Measurements from ENCODE around the gene H1-8.

The H1-8 gene

GRCh38 chr3:129587566-129588210 is 44.7 kb downstream of the H1-8 start:
- ATAC-seq (replicated peaks) (no peak), DNase-seq (no peak)
- Mint-ChIP-seq H3K4me3 (no peak overlapping the region), H3K36me3 (no peaks in the 10 kb centered on the region), H3K27ac (no peak overlapping the region), H3K9me3 (no peaks in the 10 kb centered on the region), H3K4me1 (peaks cover 6 to 8% of the 10 kb centered on the region in 2 donors), H3K27me3 (peaks cover 0 to 8% of the 10 kb centered on the region in 2 donors)

DNA sequence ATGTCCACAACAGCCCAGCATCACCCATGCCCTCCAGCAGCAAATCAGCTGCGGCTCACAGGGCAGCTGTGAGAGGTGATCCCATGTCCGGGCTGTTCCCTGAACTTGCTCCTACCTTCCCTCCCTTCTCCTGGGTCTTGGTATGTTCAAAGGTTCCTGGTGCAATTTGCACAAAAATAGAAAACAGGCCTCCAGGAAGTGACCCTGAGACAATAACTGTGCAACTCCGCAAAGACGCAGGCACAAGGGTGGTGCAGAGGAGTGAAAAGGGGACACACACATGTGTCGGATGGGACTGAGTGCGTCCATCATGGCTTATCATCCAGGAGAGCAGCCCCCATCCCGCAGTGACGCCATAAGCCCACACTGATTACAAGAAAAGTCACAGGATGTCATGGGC is 47.2 kb downstream of the H1-8 start:
- ATAC-seq (replicated peaks), result no peak
- Mint-ChIP-seq H3K36me3 (no peaks in the 10 kb centered on the region), H3K4me1 (peaks cover 19 to 22% of the 10 kb centered on the region in 2 donors), H3K27ac (no peak overlapping the region), H3K9me3 (no peaks in the 10 kb centered on the region), H3K4me3 (no peak overlapping the region), H3K27me3 (peaks cover 22 to 25% of the 10 kb centered on the region in 2 donors)
- no peak for DNase-seq

DNA sequence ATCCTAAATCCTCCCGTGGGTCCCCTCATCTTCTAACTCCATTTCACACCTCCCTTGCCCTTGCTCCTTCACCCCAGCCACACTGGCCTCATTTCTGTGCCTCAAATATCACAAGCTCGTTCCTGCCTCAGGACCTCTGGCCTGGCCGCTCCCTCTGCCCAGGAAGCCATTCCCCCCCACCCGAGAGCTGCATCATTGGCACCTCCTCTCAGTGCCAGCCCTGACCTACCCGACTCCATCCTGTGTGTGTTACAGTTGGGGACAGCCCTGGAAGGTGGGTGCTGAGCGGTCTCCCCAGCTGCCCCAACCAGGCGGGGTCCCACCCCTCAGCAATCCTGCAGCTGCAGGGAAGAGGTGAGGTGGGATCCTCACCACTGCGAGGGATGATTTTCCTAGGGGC is 49.0 kb downstream of the H1-8 start:
- H3K27me3 Mint-ChIP-seq, result peaks cover 24 to 27% of the 10 kb centered on the region in 2 donors
- no peak for ATAC-seq (replicated peaks)
- no peak for DNase-seq
- H3K4me1 Mint-ChIP-seq, result peaks cover 19 to 22% of the 10 kb centered on the region in 2 donors
- no peaks in the 10 kb centered on the region for H3K36me3 Mint-ChIP-seq
- H3K9me3 Mint-ChIP-seq, result no peaks in the 10 kb centered on the region
- no peak overlapping the region for H3K4me3 Mint-ChIP-seq
- no peak overlapping the region for H3K27ac Mint-ChIP-seq

DNA sequence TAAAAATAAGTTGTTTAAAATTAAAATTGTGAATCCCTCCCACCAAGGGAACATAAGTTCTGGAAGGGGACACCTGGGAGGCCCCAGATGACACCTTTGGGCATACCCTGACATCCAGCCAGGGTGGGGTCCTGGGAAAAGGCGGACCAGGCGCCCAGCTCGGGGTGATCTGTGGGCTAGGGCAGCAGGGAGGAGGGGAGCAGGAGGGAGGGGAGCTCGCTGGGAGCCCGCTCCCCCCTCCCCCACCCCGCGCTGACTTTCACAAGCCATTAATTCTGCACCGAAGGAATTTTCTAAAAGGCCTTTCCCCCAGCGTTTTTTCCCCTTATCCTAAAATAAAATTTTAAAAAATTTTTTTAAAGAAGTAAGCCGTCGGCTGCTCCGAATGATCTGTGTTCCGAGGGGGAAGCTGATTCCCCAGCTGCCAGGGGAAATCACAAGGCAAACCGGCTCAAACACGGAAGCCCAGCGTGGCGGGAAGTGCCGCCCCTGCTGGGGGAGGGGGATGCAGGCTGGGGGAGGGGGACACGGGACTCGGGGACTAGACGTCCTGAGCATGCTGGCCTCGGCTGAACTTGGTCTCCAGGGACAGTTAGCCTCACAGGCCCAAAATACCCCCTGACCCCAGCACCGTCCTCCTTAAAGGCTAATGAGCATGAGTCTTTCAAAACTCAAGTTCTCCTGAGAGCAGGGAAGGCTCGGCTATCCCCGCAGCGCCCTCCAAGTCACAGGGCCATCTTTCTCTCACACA is 49.6 kb downstream of the H1-8 start:
- Mint-ChIP-seq H3K4me1 (peaks cover 19 to 22% of the 10 kb centered on the region in 2 donors), H3K27ac (peak overlapping the region; percentile 9), H3K27me3 (peaks cover 24 to 27% of the 10 kb centered on the region in 2 donors), H3K36me3 (no peaks in the 10 kb centered on the region), H3K4me3 (peak overlapping the region; percentile 54 to 60), H3K9me3 (no peaks in the 10 kb centered on the region)
- no peak for DNase-seq
- peak in 1 of 2 donors; percentile 19 for ATAC-seq (replicated peaks)

DNA sequence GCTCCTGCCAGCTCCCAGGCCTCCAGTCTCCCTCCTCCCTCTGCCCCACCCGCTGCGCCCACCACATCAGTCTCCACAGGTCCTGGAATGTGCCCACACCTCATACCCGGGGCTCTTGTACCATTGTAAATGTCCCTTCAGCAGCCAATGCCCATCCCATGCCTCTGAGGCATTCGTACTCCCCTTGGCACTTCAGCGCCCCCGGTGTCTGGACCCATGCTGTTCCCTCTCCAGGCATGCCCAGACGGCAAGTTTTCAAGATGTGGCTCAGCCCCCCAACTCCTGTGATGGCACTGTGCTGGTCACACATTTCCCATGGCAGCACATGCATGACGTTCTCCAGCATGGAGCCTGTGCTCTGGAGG is 50.2 kb downstream of the H1-8 start:
- peaks cover 29 to 31% of the 10 kb centered on the region in 2 donors for H3K27me3 Mint-ChIP-seq
- ATAC-seq (replicated peaks), result peak in 1 of 2 donors; percentile 6

GRCh38 chr3:129593595-129594339 is 50.8 kb downstream of the H1-8 start:
- peaks cover 32 to 35% of the 10 kb centered on the region in 2 donors for H3K27me3 Mint-ChIP-seq
- ATAC-seq (replicated peaks), result peak; percentile 48 to 64
- no peak for DNase-seq
- peak overlapping the region; percentile 53 to 60 for H3K4me3 Mint-ChIP-seq
- peaks cover 19 to 22% of the 10 kb centered on the region in 2 donors for H3K4me1 Mint-ChIP-seq
- H3K27ac Mint-ChIP-seq, result peak overlapping the region; percentile 79
- H3K9me3 Mint-ChIP-seq, result no peaks in the 10 kb centered on the region
- no peaks in the 10 kb centered on the region for H3K36me3 Mint-ChIP-seq

More for the DNA sequence above, 50.2 kb downstream of the H1-8 start:
- no peaks in the 10 kb centered on the region for H3K9me3 Mint-ChIP-seq
- no peaks in the 10 kb centered on the region for H3K36me3 Mint-ChIP-seq
- no peak for DNase-seq
- peak overlapping the region; percentile 76 for H3K27ac Mint-ChIP-seq
- peak overlapping the region; percentile 54 to 60 for H3K4me3 Mint-ChIP-seq
- H3K4me1 Mint-ChIP-seq, result peaks cover 19 to 22% of the 10 kb centered on the region in 2 donors

DNA sequence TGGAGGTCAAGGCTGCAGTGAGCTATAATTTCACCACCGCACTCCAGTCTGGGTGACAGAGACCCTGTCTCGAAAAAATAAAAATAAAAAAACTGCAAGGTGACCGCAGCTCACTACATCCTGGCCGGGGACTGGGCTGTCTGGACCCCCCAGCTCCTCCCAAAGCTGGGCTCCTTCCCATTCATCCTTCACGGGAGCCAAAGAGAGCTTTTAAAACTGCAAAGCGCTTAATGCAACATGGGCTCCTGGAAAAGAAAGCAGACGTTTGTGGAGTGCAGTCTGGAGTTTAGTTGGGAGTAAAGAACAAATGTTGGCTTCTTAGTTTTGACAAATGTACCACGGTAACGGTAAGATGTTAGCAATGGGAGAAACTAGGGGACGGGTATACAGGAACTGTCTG is 51.4 kb downstream of the H1-8 start:
- ATAC-seq (replicated peaks) (no peak), DNase-seq (no peak)
- Mint-ChIP-seq H3K36me3 (no peaks in the 10 kb centered on the region), H3K4me1 (peaks cover 20 to 23% of the 10 kb centered on the region in 2 donors), H3K9me3 (no peaks in the 10 kb centered on the region), H3K27ac (no peak overlapping the region), H3K4me3 (no peak overlapping the region), H3K27me3 (peaks cover 32 to 35% of the 10 kb centered on the region in 2 donors)

DNA sequence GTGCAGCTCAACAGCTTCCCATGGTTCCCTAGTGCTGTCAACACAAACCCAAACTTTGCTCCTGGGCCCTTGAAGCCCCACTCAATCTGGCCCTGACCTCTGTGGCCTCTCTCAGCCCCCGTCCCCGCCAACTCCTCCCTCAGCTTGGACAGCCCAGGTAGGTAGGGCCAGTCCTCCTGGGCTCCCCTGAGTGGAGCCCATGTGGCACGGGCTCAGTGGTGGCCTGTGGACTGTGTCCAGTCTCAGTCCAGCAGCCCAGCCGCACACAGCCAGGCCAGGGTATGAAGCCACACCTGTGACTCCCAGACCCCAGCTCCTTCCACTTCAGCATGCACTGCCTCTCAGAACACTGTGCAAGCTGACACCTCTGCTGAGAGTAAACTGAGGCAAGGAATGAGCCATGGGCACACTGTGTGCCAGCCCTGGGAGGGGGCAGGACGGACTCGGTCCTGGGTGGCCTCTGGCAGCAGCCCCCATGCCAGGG is 52.0 kb downstream of the H1-8 start:
- no peak overlapping the region for H3K27ac Mint-ChIP-seq
- no peaks in the 10 kb centered on the region for H3K36me3 Mint-ChIP-seq
- ATAC-seq (replicated peaks) (no peak), DNase-seq (no peak)
- H3K9me3 Mint-ChIP-seq, result no peaks in the 10 kb centered on the region
- no peak overlapping the region for H3K4me3 Mint-ChIP-seq
- peaks cover 32 to 35% of the 10 kb centered on the region in 2 donors for H3K27me3 Mint-ChIP-seq
- peaks cover 22 to 28% of the 10 kb centered on the region in 2 donors for H3K4me1 Mint-ChIP-seq

DNA sequence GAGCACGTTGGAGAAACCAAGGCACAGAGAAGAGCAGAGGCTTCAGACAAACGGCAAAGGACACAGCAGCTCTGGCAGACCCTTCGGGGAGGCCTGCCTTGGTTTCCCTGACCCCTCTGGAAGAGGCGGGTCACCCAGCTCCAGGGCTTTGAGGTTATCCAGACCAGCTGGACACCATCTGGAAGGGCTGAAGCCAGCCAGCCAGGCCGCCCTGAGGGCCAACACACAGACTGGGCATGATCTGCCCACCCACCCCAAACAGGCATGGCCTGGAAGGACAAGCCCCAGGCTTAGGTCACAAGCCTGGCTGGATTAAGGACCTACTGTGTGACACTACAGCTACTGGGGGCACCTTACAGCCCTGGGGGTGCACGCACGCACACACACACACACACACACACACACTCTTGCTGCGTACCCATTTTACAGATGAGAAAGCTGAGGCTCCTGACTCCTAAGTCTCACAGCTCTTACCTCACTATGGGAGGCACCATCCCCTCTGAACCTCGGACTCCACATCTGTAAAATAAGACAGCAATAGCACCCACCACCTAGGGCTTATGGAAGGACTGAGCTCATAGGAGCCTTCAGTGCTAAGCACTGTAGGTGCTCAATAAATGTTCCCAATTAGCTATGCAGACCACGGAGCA is 52.7 kb downstream of the H1-8 start:
- H3K4me3 Mint-ChIP-seq, result no peak overlapping the region
- no peaks in the 10 kb centered on the region for H3K36me3 Mint-ChIP-seq
- peaks cover 32 to 35% of the 10 kb centered on the region in 2 donors for H3K27me3 Mint-ChIP-seq

GRCh38 chr3:129596194-129597086 is 53.5 kb downstream of the H1-8 start:
- Mint-ChIP-seq H3K27ac (no peak overlapping the region), H3K4me3 (no peak overlapping the region), H3K4me1 (peaks cover 22 to 33% of the 10 kb centered on the region in 2 donors), H3K36me3 (no peaks in the 10 kb centered on the region), H3K9me3 (no peaks in the 10 kb centered on the region), H3K27me3 (peaks cover 32 to 35% of the 10 kb centered on the region in 2 donors)
- DNase-seq (no peak), ATAC-seq (replicated peaks) (no peak)

More for the DNA sequence above, 52.7 kb downstream of the H1-8 start:
- H3K4me1 Mint-ChIP-seq, result peaks cover 22 to 30% of the 10 kb centered on the region in 2 donors
- H3K27ac Mint-ChIP-seq, result no peak overlapping the region
- DNase-seq (no peak), ATAC-seq (replicated peaks) (no peak)
- no peaks in the 10 kb centered on the region for H3K9me3 Mint-ChIP-seq

DNA sequence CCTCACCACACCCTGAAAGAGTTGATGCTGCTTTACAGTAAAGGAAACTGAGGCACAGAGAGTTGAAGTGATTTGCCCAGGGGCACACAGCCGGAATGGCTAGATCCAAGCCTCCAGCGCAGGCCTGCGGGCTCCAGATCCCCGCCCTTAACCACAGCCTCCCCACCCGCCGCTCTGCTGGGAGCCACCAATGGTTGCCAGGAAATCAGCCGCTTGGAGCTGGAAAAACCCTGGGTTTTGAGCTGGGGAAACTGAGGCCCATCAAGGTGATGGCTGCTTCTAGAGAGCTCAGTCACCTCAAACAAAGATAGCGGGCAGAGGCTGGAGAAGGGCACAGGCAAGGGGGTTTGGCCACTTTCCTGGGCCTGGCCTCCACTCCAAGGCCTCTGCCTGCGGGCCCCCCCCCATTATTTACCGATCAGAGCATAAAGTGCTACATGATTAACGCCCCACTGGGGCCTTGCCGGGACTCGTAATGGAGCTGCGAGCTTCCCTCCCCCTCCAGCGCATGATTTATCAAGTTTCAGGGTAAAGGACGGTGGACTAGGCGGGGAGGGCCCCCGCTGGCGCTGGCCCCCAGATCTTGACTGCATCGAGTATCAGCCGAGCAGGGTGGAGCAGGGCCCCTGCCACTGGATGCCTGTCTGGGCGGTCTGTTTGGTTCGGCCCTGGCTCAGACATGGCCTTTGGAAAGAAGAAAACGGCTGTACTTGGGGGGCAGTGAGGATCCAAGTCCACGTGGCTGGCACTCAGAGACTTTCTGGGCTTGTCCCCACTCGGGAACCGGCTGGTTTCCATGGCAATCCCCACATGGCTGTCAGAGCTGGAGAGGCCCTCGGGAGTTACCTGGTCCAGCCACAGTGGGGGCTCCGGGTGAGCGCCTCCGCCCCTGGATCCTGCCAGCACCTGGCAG is 54.4 kb downstream of the H1-8 start:
- no peaks in the 10 kb centered on the region for H3K9me3 Mint-ChIP-seq
- no peaks in the 10 kb centered on the region for H3K36me3 Mint-ChIP-seq
- peaks cover 29 to 32% of the 10 kb centered on the region in 2 donors for H3K27me3 Mint-ChIP-seq
- H3K27ac Mint-ChIP-seq, result no peak overlapping the region
- no peak for ATAC-seq (replicated peaks)
- H3K4me1 Mint-ChIP-seq, result peaks cover 15 to 27% of the 10 kb centered on the region in 2 donors
- H3K4me3 Mint-ChIP-seq, result no peak overlapping the region
- DNase-seq, result no peak

- no peak for DNase-seq
- H3K9me3 Mint-ChIP-seq, result no peaks in the 10 kb centered on the region
- H3K36me3 Mint-ChIP-seq, result no peaks in the 10 kb centered on the region
- no peak overlapping the region for H3K27ac Mint-ChIP-seq
- peaks cover 14 to 24% of the 10 kb centered on the region in 2 donors for H3K4me1 Mint-ChIP-seq
- ATAC-seq (replicated peaks), result no peak
- no peak overlapping the region for H3K4me3 Mint-ChIP-seq
- H3K27me3 Mint-ChIP-seq, result peaks cover 30 to 31% of the 10 kb centered on the region in 2 donors
Measured at GRCh38 chr3:129598000-129598381, 55.0 kb downstream of the H1-8 start.
